Measurements from ENCODE around the gene C11orf24. TPM values are rescaled to one million over a fixed set of nuclear protein-coding genes. Genes with fewer than 3 reads are reported as not detected.

The C11orf24 gene
- total and polyA plus RNA-seq, 10 of the 15 experiments (the other 5 are each of a cell fraction or from before 2014, with no cell fraction given) = 4.3 to 104 (median 41.4) TPM

DNA sequence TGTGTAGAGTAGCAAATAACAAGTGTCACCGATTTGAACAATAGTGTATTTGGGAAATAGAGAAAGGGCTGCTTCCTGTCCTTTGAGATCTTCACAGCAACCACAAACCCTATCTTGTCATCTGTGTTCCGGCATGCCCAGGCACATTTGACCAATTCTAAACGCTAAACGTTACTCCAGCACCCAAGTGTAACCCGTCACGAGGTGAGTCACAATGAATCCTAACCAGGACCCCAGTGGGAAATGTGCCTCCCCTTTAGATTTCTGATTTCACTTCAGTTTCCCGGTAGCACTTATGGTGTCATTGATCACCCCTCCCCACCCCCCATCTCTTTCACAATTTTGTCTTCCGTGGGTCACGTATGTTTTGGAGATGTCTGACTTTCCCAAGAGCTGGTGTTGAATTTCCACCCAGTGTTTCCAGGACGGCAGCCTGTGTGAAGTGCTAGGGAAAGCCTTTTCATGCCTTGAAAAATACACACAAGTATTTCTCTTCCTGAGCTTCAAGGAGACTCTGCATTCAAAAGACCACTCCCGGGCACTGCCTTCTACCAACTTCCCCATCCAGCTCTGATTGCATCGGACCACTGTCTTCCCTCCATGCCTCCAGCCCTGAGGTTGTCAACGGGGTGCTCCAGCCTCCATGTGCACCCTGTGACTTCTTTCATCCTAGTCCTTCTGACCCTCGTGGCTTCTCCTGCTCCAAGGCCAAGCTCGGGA lies 10.5 kb upstream of the C11orf24 start (continued):
- TF ChIP-seq, protein P1, sequence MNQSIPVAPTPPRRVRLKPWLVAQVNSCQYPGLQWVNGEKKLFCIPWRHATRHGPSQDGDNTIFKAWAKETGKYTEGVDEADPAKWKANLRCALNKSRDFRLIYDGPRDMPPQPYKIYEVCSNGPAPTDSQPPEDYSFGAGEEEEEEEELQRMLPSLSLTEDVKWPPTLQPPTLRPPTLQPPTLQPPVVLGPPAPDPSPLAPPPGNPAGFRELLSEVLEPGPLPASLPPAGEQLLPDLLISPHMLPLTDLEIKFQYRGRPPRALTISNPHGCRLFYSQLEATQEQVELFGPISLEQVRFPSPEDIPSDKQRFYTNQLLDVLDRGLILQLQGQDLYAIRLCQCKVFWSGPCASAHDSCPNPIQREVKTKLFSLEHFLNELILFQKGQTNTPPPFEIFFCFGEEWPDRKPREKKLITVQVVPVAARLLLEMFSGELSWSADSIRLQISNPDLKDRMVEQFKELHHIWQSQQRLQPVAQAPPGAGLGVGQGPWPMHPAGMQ (IDR thresholded peaks at IDR 0.05; ENCODE audit: borderline replicate concordance) = no peak
- TF ChIP-seq E2F8 (IDR thresholded peaks at IDR 0.05; ENCODE audit: low read depth, partially characterized antibody) (no peak), POLR2A (IDR thresholded peaks at IDR 0.05; ENCODE audit: low read depth, low read length) (no peak), MTA2 (IDR thresholded peaks at IDR 0.05; ENCODE audit: low read depth) (peak; percentile 76), POU2F2 (IDR thresholded peaks at IDR 0.05; ENCODE audit: borderline replicate concordance, low read depth, low read length) (peak; percentile 51; the same call in 2 of the 3 replicates), TBL1XR1 (IDR thresholded peaks at IDR 0.05; ENCODE audit: low read depth, low read length) (peak; percentile 41; the same call in 1 of the 2 replicates)

GRCh38 chr11:68279676-68280075 lies 7.9 kb upstream of the C11orf24 start:
- CTCF ChIA-PET = interaction anchor here (1.0 to 1.8 kb wide), 5 partner anchors 17 to 69 kb away, joined by 3 to 5 read pairs (median 3); no protein-coding TSS in a partner anchor
- POLR2A ChIA-PET = interaction anchor here (0.6 to 1.9 kb wide), 3 partner anchors 9 to 753 kb away, joined by 3 to 7 read pairs (median 5); partner anchors contain the start of gene C11orf24
- in situ Hi-C loops (cut with MboI) = no loop called here
- TF ChIP-seq MLLT1 (IDR thresholded peaks at IDR 0.05) (no peak), EZH2 (IDR thresholded peaks at IDR 0.05; ENCODE audit: borderline replicate concordance, control insufficient read depth, low read depth, low read length) (no peak), LARP7 (IDR thresholded peaks at IDR 0.05) (no peak)
- TF ChIP-seq, protein P2, sequence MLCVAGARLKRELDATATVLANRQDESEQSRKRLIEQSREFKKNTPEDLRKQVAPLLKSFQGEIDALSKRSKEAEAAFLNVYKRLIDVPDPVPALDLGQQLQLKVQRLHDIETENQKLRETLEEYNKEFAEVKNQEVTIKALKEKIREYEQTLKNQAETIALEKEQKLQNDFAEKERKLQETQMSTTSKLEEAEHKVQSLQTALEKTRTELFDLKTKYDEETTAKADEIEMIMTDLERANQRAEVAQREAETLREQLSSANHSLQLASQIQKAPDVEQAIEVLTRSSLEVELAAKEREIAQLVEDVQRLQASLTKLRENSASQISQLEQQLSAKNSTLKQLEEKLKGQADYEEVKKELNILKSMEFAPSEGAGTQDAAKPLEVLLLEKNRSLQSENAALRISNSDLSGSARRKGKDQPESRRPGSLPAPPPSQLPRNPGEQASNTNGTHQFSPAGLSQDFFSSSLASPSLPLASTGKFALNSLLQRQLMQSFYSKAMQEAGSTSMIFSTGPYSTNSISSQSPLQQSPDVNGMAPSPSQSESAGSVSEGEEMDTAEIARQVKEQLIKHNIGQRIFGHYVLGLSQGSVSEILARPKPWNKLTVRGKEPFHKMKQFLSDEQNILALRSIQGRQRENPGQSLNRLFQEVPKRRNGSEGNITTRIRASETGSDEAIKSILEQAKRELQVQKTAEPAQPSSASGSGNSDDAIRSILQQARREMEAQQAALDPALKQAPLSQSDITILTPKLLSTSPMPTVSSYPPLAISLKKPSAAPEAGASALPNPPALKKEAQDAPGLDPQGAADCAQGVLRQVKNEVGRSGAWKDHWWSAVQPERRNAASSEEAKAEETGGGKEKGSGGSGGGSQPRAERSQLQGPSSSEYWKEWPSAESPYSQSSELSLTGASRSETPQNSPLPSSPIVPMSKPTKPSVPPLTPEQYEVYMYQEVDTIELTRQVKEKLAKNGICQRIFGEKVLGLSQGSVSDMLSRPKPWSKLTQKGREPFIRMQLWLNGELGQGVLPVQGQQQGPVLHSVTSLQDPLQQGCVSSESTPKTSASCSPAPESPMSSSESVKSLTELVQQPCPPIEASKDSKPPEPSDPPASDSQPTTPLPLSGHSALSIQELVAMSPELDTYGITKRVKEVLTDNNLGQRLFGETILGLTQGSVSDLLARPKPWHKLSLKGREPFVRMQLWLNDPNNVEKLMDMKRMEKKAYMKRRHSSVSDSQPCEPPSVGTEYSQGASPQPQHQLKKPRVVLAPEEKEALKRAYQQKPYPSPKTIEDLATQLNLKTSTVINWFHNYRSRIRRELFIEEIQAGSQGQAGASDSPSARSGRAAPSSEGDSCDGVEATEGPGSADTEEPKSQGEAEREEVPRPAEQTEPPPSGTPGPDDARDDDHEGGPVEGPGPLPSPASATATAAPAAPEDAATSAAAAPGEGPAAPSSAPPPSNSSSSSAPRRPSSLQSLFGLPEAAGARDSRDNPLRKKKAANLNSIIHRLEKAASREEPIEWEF (IDR thresholded peaks at IDR 0.05; ENCODE audit: insufficient replicate concordance, low read depth, low read length) = no peak

More at GRCh38 chr11:68279676-68280075, 7.9 kb upstream of the C11orf24 start:
- no peaks in the 10 kb centered on the region for H3K27me3 ChIP-seq (replicated peaks in 1 of 2; ENCODE audit: control insufficient read depth in 2 of 2, insufficient read depth in 2 of 2, low read length in 1 of 2)
- peaks cover 16% of the 10 kb centered on the region for H3K4me1 ChIP-seq (ENCODE audit: control insufficient read depth, insufficient read depth, low read length)
- H3K4me2 ChIP-seq (ENCODE audit: control insufficient read depth, insufficient read depth) = no peak overlapping the region
- no peak overlapping the region for H3K27ac ChIP-seq (ENCODE audit: control insufficient read depth, insufficient read depth)
- BruUV-seq (replicated peaks) = no TSS peak
- H2AFZ ChIP-seq (ENCODE audit: control insufficient read depth, low read depth, low read length) = no peak overlapping the region
- no peak overlapping the region for H3K4me3 ChIP-seq
- no peak for DNase-seq (ENCODE audit: low read depth, low spot score)
- no peak for FAIRE-seq
- H3K79me2 ChIP-seq (ENCODE audit: control insufficient read depth, insufficient read depth, low read length) = no peaks in the 10 kb centered on the region
- 95% methylated on average over 4 of the region's 5 CpGs for WGBS (ENCODE audit: insufficient coverage, insufficient replicate concordance, low lambda C conversion rate, missing lambda C conversion rate)
- no peaks in the 10 kb centered on the region for H4K20me1 ChIP-seq (ENCODE audit: control insufficient read depth, insufficient read depth)
- ChIA-PET RAD21 (ENCODE audit: unreplicated experiment) (no interaction called here), SMC1A (ENCODE audit: uncharacterized antibody, unreplicated experiment) (interaction anchor here (1.0 to 1.9 kb wide), 3 partner anchors 13 to 22 kb away, joined by 3 to 10 read pairs (median 6); no protein-coding TSS in a partner anchor)
- no peaks in the 10 kb centered on the region for H3K36me3 ChIP-seq (ENCODE audit: control insufficient read depth in 2 of 2, insufficient read depth in 2 of 2, low read length in 1 of 2)
- H3K9me3 ChIP-seq (replicated peaks; ENCODE audit: control insufficient read depth, insufficient read depth, low read length) = peaks cover 6% of the 10 kb centered on the region; the same call in 2 of the 3 replicates
- ATAC-seq = no peak
- no peak overlapping the region for H3K9ac ChIP-seq (ENCODE audit: control insufficient read depth, insufficient read depth, low read length)
- intact Hi-C loops (cut with micrococcal nuclease; ENCODE audit: unreplicated experiment) = no loop called here
